Ishikawa (cell line): ENCODE measurements around the gene LPP.
A peak's percentile ranks its signal among the peaks of the same experiment; 100 is the strongest.

ENCODE experiments used
- CEBPB ChIP-seq: IDR thresholded peaks from 2 replicates; pipeline ENCODE4 v1.6.1; 2012
- CREB1 ChIP-seq: IDR thresholded peaks from 2 replicates; pipeline ENCODE4 v1.6.1; 2012; ENCODE audit warnings: low read depth
- EGR1 ChIP-seq: IDR thresholded peaks from 2 replicates; pipeline ENCODE4 v1.6.1; 2012
- EP300 ChIP-seq: IDR thresholded peaks from 2 replicates; pipeline ENCODE4 v1.6.1; 2012; ENCODE audit warnings: borderline replicate concordance
- FOXM1 ChIP-seq: IDR thresholded peaks from 2 replicates; pipeline ENCODE4 v1.6.1; 2012; ENCODE audit warnings: low read depth, borderline replicate concordance
- NFIC ChIP-seq: IDR thresholded peaks from 2 replicates; pipeline ENCODE4 v1.6.1; 2012
- RAD21 ChIP-seq: IDR thresholded peaks from 2 replicates; pipeline ENCODE4 v1.6.1; 2012; ENCODE audit warnings: low read depth
- TAF1 ChIP-seq: IDR thresholded peaks from 2 replicates; pipeline ENCODE4 v1.6.1; 2012; ENCODE audit warnings: low read depth, mild to moderate bottlenecking
- TCF12 ChIP-seq: IDR thresholded peaks from 2 replicates; pipeline ENCODE4 v1.6.1; 2012; ENCODE audit warnings: low read depth
- TEAD4 ChIP-seq: IDR thresholded peaks from 2 replicates; pipeline ENCODE4 v1.6.1; 2012
- YY1 ChIP-seq: IDR thresholded peaks from 2 replicates; pipeline ENCODE4 v1.6.1; 2012; ENCODE audit warnings: low read depth
- ZBTB7A ChIP-seq: IDR thresholded peaks from 2 replicates; pipeline ENCODE4 v1.6.1; 2012; ENCODE audit warnings: low read depth
- TF ChIP-seq, protein P1 (sequence below): IDR thresholded peaks from 2 replicates; pipeline ENCODE4 v1.6.1; 2012
- TF ChIP-seq, protein P2 (sequence below): IDR thresholded peaks from 2 replicates; pipeline ENCODE4 v1.6.1; 2012; ENCODE audit warnings: low read depth, mild to moderate bottlenecking
- TF ChIP-seq, protein P3 (sequence below): IDR thresholded peaks from 2 replicates; pipeline ENCODE4 v1.6.1; 2012

LPP gene

DNA sequence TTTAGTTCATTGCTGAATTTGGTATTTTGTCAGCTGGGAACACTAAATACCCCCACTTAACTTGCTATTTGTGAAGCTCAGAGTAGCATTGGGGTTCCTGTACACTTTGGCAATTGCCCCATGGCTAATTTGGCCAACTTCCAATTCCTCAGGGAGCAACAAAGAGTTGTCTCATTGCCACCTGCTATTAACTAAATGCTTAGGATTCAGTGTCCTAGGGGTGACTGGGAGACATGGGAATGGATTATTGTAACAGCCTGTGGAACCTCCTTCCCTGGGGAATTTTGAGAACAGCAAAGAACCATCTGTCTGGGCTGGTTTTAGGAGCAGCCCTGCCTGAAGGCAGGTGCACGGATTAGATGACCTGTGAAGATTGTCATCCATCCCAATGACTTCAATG lies 580.4 kb downstream of the LPP start:
- TF ChIP-seq NFIC (peak; percentile 78), CREB1 (no peak)

DNA sequence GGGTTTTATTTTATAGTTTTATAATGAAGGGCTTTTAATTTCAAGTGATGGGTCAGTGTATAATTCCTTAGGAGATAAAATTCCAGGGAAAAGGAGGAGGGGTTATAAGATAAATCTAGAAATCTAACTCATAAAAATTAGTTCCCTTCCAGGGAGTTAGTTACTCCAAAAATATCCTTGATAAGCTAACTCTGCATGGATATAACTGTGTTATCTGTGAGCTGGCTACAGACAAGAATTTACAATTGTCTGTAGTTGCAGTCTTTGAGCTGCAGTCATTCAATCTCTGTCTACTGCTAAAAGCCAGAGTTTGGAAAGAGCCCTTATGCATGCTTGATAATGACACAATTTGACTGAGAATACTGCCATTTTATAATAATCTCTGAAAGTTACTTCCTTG lies 585.6 kb downstream of the LPP start:
- no peak for TF ChIP-seq FOXM1
- no peak for TF ChIP-seq TCF12
- TF ChIP-seq YY1: no peak

DNA sequence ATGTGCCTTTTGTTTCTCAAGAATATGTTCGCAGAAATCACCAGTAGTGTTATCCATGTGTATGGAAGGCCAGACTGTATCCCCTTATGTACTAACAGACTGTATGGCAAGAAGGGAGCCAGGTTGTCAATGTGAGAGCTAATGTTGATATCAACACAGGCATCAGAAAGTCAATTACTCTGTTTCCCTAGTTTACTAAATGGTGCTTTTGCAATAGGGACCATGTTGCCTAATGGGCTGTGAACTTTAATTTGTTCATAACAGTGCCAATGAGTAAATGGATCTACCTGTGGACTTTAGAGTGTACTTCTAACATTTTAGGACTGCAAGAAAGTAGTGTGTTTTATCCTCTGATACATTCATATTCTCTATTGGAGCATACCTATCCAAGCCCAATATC lies 586.1 kb downstream of the LPP start:
- TF ChIP-seq TCF12 (no peak), RAD21 (no peak), CREB1 (no peak), FOXM1 (no peak), NFIC (no peak), EGR1 (no peak), TEAD4 (no peak), YY1 (no peak), ZBTB7A (no peak), EP300 (no peak)
- TF ChIP-seq, protein P1, sequence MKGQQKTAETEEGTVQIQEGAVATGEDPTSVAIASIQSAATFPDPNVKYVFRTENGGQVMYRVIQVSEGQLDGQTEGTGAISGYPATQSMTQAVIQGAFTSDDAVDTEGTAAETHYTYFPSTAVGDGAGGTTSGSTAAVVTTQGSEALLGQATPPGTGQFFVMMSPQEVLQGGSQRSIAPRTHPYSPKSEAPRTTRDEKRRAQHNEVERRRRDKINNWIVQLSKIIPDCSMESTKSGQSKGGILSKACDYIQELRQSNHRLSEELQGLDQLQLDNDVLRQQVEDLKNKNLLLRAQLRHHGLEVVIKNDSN: no peak
- TF ChIP-seq, protein P2, sequence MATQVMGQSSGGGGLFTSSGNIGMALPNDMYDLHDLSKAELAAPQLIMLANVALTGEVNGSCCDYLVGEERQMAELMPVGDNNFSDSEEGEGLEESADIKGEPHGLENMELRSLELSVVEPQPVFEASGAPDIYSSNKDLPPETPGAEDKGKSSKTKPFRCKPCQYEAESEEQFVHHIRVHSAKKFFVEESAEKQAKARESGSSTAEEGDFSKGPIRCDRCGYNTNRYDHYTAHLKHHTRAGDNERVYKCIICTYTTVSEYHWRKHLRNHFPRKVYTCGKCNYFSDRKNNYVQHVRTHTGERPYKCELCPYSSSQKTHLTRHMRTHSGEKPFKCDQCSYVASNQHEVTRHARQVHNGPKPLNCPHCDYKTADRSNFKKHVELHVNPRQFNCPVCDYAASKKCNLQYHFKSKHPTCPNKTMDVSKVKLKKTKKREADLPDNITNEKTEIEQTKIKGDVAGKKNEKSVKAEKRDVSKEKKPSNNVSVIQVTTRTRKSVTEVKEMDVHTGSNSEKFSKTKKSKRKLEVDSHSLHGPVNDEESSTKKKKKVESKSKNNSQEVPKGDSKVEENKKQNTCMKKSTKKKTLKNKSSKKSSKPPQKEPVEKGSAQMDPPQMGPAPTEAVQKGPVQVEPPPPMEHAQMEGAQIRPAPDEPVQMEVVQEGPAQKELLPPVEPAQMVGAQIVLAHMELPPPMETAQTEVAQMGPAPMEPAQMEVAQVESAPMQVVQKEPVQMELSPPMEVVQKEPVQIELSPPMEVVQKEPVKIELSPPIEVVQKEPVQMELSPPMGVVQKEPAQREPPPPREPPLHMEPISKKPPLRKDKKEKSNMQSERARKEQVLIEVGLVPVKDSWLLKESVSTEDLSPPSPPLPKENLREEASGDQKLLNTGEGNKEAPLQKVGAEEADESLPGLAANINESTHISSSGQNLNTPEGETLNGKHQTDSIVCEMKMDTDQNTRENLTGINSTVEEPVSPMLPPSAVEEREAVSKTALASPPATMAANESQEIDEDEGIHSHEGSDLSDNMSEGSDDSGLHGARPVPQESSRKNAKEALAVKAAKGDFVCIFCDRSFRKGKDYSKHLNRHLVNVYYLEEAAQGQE: no peak
- TF ChIP-seq, protein P3, sequence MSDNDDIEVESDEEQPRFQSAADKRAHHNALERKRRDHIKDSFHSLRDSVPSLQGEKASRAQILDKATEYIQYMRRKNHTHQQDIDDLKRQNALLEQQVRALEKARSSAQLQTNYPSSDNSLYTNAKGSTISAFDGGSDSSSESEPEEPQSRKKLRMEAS: no peak

DNA sequence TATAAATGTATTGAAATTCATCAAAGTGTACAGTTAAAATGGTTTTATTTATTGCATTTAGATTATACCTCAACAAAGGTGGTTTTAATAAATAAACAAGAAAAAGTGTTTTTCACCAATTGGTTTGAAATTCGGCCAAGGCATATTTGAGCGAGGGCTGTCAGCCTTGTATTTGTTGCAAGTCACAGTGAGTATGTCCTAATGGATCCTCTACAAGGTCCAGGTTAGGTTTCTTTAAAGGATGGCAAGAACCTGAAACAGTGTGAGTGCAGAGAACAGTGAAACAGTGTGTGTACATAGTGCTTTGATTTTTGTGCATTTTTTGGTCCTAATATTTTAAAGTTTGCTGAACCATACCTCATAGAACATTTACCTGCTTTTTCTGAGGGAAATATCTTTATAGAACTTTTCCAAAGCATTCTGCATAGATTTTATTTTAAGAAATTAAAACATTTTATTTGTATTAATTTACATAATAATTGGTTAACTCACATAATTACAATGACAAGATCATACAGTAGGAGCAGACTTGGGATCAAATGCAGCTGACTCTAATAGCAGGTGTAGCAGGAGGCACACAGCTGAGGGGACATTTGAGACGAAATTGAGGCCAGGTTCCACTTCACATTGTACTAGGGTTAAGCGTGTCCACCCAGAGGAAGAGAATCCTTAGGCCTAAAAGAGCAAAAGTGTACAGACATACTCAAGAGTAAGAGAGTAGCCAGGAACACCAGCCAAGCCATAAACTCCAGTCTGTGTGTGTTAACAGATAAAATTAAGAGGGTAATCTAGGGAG lies 589.0 kb downstream of the LPP start:
- TF ChIP-seq ZBTB7A: no peak
- no peak for TF ChIP-seq EGR1
- TF ChIP-seq FOXM1: no peak
- no peak for TF ChIP-seq RAD21
- no peak for TF ChIP-seq TAF1

DNA sequence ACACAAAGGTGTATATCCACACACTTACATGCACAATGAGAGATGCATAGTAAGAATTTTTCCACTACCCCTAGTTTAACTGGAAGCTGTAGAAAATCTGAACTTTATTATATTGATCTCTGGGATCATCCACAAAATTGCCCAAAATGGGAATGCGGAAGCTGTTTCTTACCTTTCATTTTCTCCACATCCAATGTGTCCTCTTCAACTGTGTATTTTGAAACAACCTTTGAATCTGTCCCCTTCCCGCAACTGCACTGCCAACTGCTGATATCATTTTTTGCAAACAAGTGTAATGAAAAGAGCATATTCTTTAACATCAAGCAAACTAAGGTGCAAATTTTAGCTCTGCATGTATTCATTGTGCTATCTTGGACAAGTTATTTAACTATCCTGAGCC lies 590.2 kb downstream of the LPP start:
- TF ChIP-seq CEBPB (no peak), EP300 (no peak), ZBTB7A (no peak), YY1 (no peak), CREB1 (no peak), NFIC (no peak), TEAD4 (no peak), TAF1 (no peak), TCF12 (no peak)
- TF ChIP-seq, protein P1: no peak
- TF ChIP-seq, protein P3: no peak

DNA sequence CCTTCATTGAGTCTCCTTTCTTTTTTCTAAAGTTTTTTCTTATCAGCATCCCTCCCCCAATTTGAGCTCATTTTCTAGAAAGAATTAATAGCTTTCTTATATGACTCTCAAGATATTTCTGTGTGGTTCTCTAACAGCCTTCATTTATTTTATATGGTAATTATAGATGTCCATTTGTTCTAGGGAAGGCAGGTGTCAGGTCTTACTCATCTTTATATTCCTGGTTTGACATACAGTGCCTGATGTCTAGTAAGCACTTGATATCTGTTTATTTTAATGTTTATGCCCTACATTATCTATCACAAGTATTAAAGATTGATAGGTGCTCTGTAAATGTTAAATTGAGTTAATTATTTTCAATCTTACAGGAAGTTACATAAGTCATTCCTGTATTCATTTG lies 591.1 kb downstream of the LPP start:
- no peak for TF ChIP-seq TEAD4
- no peak for TF ChIP-seq TCF12
- TF ChIP-seq ZBTB7A: no peak
- TF ChIP-seq CEBPB: no peak
- TF ChIP-seq CREB1: no peak
- no peak for TF ChIP-seq EGR1
- TF ChIP-seq, protein P1: no peak
- TF ChIP-seq EP300: no peak
- no peak for TF ChIP-seq FOXM1
- TF ChIP-seq TAF1: no peak
- TF ChIP-seq, protein P3: no peak
- no peak for TF ChIP-seq YY1
- TF ChIP-seq RAD21: no peak
- TF ChIP-seq NFIC: no peak
- TF ChIP-seq, protein P2: no peak
